GM12892 (cell line): ENCODE data around the gene CUL3.

ENCODE experiments used
- POLR2A ChIP-seq: IDR thresholded peaks from 2 replicates; pipeline ENCODE4 v1.6.1; 2011; ENCODE audit warnings: low read depth, low read length, control low read depth
- POLR2AphosphoS5 ChIP-seq: IDR thresholded peaks from 2 replicates; pipeline ENCODE4 v1.6.1; 2011; ENCODE audit warnings: low read depth, low read length, control low read depth
- TAF1 ChIP-seq: IDR thresholded peaks from 2 replicates; pipeline ENCODE4 v1.6.1; 2011; ENCODE audit warnings: low read depth, mild to moderate bottlenecking, control low read depth, low read length, borderline replicate concordance

- TF ChIP-seq POLR2A (no peak), POLR2AphosphoS5 (no peak), TAF1 (no peak)
Measured at GRCh38 chr2:224457408-224458096, 127.6 kb downstream of the CUL3 start.
